ENCODE results near the gene OR2B2.

OR2B2 gene

DNA sequence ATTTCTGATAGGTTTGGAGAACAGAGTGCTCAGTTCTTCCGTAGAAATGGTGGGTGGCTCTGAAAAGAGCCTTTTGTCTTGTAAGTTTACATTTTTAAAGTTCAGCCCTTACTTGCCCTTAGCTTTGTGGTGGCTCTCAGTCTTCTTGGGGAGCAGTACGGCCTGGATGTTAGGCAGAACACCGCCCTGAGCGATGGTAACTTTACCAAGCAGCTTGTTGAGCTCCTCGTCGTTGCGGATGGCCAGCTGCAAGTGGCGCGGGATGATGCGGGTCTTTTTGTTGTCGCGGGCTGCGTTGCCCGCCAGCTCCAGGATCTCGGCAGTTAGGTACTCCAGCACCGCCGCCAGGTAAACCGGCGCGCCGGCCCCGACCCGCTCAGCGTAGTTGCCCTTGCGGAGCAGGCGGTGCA, 19.5 kb downstream of the OR2B2 start:
- no peak for DNase-seq (ENCODE audit: low spot score)
- TF ChIP-seq, protein P1, sequence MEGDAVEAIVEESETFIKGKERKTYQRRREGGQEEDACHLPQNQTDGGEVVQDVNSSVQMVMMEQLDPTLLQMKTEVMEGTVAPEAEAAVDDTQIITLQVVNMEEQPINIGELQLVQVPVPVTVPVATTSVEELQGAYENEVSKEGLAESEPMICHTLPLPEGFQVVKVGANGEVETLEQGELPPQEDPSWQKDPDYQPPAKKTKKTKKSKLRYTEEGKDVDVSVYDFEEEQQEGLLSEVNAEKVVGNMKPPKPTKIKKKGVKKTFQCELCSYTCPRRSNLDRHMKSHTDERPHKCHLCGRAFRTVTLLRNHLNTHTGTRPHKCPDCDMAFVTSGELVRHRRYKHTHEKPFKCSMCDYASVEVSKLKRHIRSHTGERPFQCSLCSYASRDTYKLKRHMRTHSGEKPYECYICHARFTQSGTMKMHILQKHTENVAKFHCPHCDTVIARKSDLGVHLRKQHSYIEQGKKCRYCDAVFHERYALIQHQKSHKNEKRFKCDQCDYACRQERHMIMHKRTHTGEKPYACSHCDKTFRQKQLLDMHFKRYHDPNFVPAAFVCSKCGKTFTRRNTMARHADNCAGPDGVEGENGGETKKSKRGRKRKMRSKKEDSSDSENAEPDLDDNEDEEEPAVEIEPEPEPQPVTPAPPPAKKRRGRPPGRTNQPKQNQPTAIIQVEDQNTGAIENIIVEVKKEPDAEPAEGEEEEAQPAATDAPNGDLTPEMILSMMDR (IDR thresholded peaks at IDR 0.05; ENCODE audit: extremely low read depth, missing control alignments): no peak

GRCh38 chr6:27891320-27891875, 20.8 kb downstream of the OR2B2 start:
- TF ChIP-seq, protein P1 (IDR thresholded peaks at IDR 0.05; ENCODE audit: extremely low read depth, missing control alignments): no peak
- DNase-seq (ENCODE audit: low spot score): no peak

GRCh38 chr6:27890445-27891319, 21.5 kb downstream of the OR2B2 start:
- DNase-seq (ENCODE audit: low spot score): peak; percentile 72
- TF ChIP-seq, protein P1 (IDR thresholded peaks at IDR 0.05; ENCODE audit: extremely low read depth, missing control alignments): no peak

DNA sequence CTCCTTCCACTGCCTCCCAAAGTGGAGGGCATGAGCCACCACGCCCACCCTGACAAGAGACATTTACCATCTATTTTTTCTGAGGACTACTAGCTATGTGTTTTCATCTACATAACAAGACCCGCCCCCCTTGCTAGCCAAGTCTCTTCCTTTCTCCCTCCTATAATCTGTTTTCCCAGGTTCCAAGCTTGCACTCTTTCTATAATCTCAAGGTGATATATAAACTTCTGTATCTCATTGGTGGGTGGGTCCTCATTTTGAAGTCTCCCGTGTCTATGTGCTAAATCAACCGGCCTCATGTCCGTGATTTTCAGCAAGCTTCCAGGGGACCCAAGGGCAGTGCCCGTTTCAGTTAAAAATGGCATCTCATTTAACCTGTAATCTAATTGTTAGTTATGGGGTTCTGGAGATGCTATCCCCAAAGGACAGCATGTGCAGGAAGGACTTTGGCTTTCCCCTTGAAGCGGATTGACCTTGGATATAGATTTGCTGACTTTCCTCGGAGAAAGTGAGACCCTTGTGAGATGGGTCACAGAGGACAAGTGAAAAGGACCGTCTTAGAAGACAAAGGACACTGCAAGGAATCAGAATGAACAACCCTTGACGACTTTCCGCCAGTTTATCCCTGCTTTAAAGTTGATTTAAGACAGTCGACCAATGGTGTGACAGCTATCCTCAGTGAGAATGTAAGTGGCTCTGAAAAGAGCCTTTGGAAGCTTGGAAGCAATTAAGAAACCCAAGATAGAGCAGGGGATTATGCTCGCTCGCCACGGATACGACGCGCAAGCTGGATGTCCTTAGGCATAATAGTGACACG, 22.4 kb downstream of the OR2B2 start:
- TF ChIP-seq, protein P1 (IDR thresholded peaks at IDR 0.05; ENCODE audit: extremely low read depth, missing control alignments): no peak
- no peak for DNase-seq (ENCODE audit: low spot score)

GRCh38 chr6:27889275-27889627, 22.9 kb downstream of the OR2B2 start:
- DNase-seq (ENCODE audit: low spot score): no peak
- TF ChIP-seq, protein P1 (IDR thresholded peaks at IDR 0.05; ENCODE audit: extremely low read depth, missing control alignments): no peak

GRCh38 chr6:27888566-27888965, 23.6 kb downstream of the OR2B2 start:
- no peak for DNase-seq (ENCODE audit: low spot score)
- TF ChIP-seq, protein P1 (IDR thresholded peaks at IDR 0.05; ENCODE audit: extremely low read depth, missing control alignments): no peak

GRCh38 chr6:27886073-27886472, 26.1 kb downstream of the OR2B2 start:
- DNase-seq (ENCODE audit: low spot score): no peak
- TF ChIP-seq, protein P1 (IDR thresholded peaks at IDR 0.05; ENCODE audit: extremely low read depth, missing control alignments): no peak
